K562 (cell line): ENCODE results near the gene HSPA1B. TPM values are rescaled to one million over a fixed set of nuclear protein-coding genes. Genes with fewer than 3 reads are reported as not detected.

Experiments
- CBFA2T2 ChIP-seq: fragments of 450-650 bp; conservative IDR thresholded peaks from 2 replicates; pipeline ENCODE4 v1.6.1; 2017; ENCODE audit warnings: mild to moderate bottlenecking
- EHMT2 ChIP-seq: fragments of 450-650 bp; IDR thresholded peaks from 2 replicates; pipeline ENCODE4 v1.6.1; 2018; ENCODE audit warnings: antibody characterized with exemption
- IRF9 ChIP-seq: fragments of 450-650 bp; IDR thresholded peaks from 2 replicates; pipeline ENCODE4 v1.6.1; 2016; ENCODE audit warnings: missing biosample characterization, missing genetic modification characterization
- MCM2 ChIP-seq: fragments of 450-650 bp; IDR thresholded peaks from 2 replicates; pipeline ENCODE4 v1.6.1; 2017; ENCODE audit warnings: low read depth, mild to moderate bottlenecking
- NR1H2 ChIP-seq: sonication (generic); formaldehyde crosslinking; IDR thresholded peaks from 2 replicates; pipeline ENCODE4 v1.4.0; 2020; ENCODE audit warnings: mild to moderate bottlenecking, missing genetic modification reagents
- PCBP1 ChIP-seq: fragments of 200-400 bp; formaldehyde crosslinking; IDR thresholded peaks from 2 replicates; pipeline ENCODE4 v1.6.1; 2018; ENCODE audit warnings: mild to moderate bottlenecking, low read depth, low read length; ENCODE audit not compliant: poor library complexity, severe bottlenecking
- PRPF4 ChIP-seq: fragments of 200-400 bp; formaldehyde crosslinking; IDR thresholded peaks from one replicate; pipeline ENCODE4 v1.6.1; 2017; ENCODE audit warnings: low read length, low read depth, mild to moderate bottlenecking; ENCODE audit not compliant: insufficient read depth, poor library complexity, severe bottlenecking
- SMARCC2 ChIP-seq: fragments of 450-650 bp; IDR thresholded peaks from 2 replicates; pipeline ENCODE4 v1.6.1; 2017; ENCODE audit warnings: antibody characterized with exemption, moderate library complexity, mild to moderate bottlenecking, low read depth
- TAF1 ChIP-seq: IDR thresholded peaks from 2 replicates; pipeline ENCODE4 v1.6.1; 2011; ENCODE audit warnings: mild to moderate bottlenecking, low read length, moderate library complexity; ENCODE audit not compliant: insufficient read depth, control insufficient read depth, severe bottlenecking; ENCODE audit errors: extremely low read depth
- VEZF1 ChIP-seq: fragments of 200-800 bp; sonication (Bioruptor generic); IDR thresholded peaks from 2 replicates; pipeline ENCODE4 v1.6.1; 2017; ENCODE audit warnings: missing genetic modification characterization, missing compliant biosample characterization
- ZNF41 ChIP-seq: fragments of 250-450 bp; sonication (Bioruptor Pico); conservative IDR thresholded peaks from 2 replicates; pipeline ENCODE4 v1.4.0; 2020; ENCODE audit warnings: mild to moderate bottlenecking
- ZNF57 ChIP-seq: fragments of 450-650 bp; formaldehyde crosslinking; IDR thresholded peaks from 2 replicates; pipeline ENCODE4 v1.4.0; 2020; ENCODE audit warnings: mild to moderate bottlenecking, moderate library complexity
- polyA plus RNA-seq, 8 experiments: library from polyadenylated mRNA; depleted of rRNA in 4 of 8; stranded (reverse) in 5 of 8; unstranded in 3 of 8; fragments of >200 nt; fragmentation: Nextera tagmentation in 2 of 8; fragmentation: Illumina TruSeq in 1 of 8; extraction: Ambion mirVana in 2 of 8; extraction: Trizol in 1 of 8; gene quantifications; 2 replicates each; pipeline versions ENCODE4 v1.2.1 to v1.2.3, GENCODE V29; 2011 to 2014; ENCODE audit warnings: inconsistent platforms in 1 of 8, missing spikeins in 1 of 8
- total RNA-seq, 7 experiments: library from RNA; depleted of rRNA in 6 of 7; stranded (reverse); fragments of >200 nt in 6 of 7; fragmentation: Illumina TruSeq in 2 of 7; extraction: Trizol in 2 of 7; gene quantifications; 2 replicates each; pipeline versions ENCODE4 v1.2.1 to v1.2.3, GENCODE V29; 2011 to 2021; ENCODE audit warnings: low replicate concordance in 1 of 7
- TF ChIP-seq, protein P1 (sequence below): fragments of 200-600 bp; sonication (generic); IDR thresholded peaks from one replicate; pipeline ENCODE4 v1.6.1; 2012; ENCODE audit warnings: mild to moderate bottlenecking, low read depth, low read length, inconsistent platforms

The HSPA1B gene
- total and polyA plus RNA-seq, 9 of the 15 experiments (the other 6 are each of a cell fraction or from before 2014, with no cell fraction given): 0.27 to 227 (median 51.2) TPM

- TF ChIP-seq, protein P1, sequence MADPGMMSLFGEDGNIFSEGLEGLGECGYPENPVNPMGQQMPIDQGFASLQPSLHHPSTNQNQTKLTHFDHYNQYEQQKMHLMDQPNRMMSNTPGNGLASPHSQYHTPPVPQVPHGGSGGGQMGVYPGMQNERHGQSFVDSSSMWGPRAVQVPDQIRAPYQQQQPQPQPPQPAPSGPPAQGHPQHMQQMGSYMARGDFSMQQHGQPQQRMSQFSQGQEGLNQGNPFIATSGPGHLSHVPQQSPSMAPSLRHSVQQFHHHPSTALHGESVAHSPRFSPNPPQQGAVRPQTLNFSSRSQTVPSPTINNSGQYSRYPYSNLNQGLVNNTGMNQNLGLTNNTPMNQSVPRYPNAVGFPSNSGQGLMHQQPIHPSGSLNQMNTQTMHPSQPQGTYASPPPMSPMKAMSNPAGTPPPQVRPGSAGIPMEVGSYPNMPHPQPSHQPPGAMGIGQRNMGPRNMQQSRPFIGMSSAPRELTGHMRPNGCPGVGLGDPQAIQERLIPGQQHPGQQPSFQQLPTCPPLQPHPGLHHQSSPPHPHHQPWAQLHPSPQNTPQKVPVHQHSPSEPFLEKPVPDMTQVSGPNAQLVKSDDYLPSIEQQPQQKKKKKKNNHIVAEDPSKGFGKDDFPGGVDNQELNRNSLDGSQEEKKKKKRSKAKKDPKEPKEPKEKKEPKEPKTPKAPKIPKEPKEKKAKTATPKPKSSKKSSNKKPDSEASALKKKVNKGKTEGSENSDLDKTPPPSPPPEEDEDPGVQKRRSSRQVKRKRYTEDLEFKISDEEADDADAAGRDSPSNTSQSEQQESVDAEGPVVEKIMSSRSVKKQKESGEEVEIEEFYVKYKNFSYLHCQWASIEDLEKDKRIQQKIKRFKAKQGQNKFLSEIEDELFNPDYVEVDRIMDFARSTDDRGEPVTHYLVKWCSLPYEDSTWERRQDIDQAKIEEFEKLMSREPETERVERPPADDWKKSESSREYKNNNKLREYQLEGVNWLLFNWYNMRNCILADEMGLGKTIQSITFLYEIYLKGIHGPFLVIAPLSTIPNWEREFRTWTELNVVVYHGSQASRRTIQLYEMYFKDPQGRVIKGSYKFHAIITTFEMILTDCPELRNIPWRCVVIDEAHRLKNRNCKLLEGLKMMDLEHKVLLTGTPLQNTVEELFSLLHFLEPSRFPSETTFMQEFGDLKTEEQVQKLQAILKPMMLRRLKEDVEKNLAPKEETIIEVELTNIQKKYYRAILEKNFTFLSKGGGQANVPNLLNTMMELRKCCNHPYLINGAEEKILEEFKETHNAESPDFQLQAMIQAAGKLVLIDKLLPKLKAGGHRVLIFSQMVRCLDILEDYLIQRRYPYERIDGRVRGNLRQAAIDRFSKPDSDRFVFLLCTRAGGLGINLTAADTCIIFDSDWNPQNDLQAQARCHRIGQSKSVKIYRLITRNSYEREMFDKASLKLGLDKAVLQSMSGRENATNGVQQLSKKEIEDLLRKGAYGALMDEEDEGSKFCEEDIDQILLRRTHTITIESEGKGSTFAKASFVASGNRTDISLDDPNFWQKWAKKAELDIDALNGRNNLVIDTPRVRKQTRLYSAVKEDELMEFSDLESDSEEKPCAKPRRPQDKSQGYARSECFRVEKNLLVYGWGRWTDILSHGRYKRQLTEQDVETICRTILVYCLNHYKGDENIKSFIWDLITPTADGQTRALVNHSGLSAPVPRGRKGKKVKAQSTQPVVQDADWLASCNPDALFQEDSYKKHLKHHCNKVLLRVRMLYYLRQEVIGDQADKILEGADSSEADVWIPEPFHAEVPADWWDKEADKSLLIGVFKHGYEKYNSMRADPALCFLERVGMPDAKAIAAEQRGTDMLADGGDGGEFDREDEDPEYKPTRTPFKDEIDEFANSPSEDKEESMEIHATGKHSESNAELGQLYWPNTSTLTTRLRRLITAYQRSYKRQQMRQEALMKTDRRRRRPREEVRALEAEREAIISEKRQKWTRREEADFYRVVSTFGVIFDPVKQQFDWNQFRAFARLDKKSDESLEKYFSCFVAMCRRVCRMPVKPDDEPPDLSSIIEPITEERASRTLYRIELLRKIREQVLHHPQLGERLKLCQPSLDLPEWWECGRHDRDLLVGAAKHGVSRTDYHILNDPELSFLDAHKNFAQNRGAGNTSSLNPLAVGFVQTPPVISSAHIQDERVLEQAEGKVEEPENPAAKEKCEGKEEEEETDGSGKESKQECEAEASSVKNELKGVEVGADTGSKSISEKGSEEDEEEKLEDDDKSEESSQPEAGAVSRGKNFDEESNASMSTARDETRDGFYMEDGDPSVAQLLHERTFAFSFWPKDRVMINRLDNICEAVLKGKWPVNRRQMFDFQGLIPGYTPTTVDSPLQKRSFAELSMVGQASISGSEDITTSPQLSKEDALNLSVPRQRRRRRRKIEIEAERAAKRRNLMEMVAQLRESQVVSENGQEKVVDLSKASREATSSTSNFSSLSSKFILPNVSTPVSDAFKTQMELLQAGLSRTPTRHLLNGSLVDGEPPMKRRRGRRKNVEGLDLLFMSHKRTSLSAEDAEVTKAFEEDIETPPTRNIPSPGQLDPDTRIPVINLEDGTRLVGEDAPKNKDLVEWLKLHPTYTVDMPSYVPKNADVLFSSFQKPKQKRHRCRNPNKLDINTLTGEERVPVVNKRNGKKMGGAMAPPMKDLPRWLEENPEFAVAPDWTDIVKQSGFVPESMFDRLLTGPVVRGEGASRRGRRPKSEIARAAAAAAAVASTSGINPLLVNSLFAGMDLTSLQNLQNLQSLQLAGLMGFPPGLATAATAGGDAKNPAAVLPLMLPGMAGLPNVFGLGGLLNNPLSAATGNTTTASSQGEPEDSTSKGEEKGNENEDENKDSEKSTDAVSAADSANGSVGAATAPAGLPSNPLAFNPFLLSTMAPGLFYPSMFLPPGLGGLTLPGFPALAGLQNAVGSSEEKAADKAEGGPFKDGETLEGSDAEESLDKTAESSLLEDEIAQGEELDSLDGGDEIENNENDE: no peak
- no peak for TF ChIP-seq MCM2
- no peak for TF ChIP-seq PCBP1
- TF ChIP-seq TAF1: no peak
- no peak for TF ChIP-seq VEZF1 (CRISPR knock-in tag)
- 0 out of 2 replicates have a peak, but pooled peaks have one; percentile 12 for TF ChIP-seq ZNF57
- TF ChIP-seq NR1H2 (CRISPR knock-in tag): 0 out of 2 replicates have a peak, but pooled peaks have one; percentile 42
- no peak for TF ChIP-seq IRF9 (tag)
- no peak for TF ChIP-seq EHMT2
- no peak; the same call in none of the 2 replicates for TF ChIP-seq CBFA2T2
- TF ChIP-seq ZNF41 (CRISPR knock-in tag): no peak
- TF ChIP-seq PRPF4: no peak
- TF ChIP-seq SMARCC2: no peak
These were observed 32.5 kb upstream of the HSPA1B start (continued) for GRCh38 chr6:31794866-31795615.
